Keratinocyte (primary cell): ENCODE measurements around the gene CHCHD6. TPM values are rescaled to one million over a fixed set of nuclear protein-coding genes. Genes with fewer than 3 reads are reported as not detected.

Source experiments
- DNase-seq: peaks from one replicate; pipeline ENCODE4 v3.0.0-alpha.2; 2011; ENCODE audit warnings: low read depth, missing footprints, low spot score
- FAIRE-seq: peaks from 2 replicates; lab custom pipeline; 2011; peaks lifted over from hg19 to GRCh38; lab: Jason Lieb, UNC
- H2AFZ ChIP-seq: 2 replicates; pipeline ENCODE4 v1.6.0; 2012; ENCODE audit warnings: low read length, control low read depth, inconsistent platforms; ENCODE audit not compliant: control insufficient read depth
- H3K27ac ChIP-seq: 2 replicates; pipeline ENCODE4 v1.5.1; 2011; ENCODE audit warnings: low read length; ENCODE audit not compliant: control insufficient read depth, insufficient read depth
- H3K27me3 ChIP-seq: 3 replicates; pipeline ENCODE4 v1.6.0; 2011; ENCODE audit warnings: low read length; ENCODE audit not compliant: control insufficient read depth, insufficient read depth; ENCODE audit errors: extremely low read depth
- H3K36me3 ChIP-seq, 2 experiments: 2 replicates in 1 of 2; 3 replicates in 1 of 2; pipeline ENCODE4 v1.5.1; 2011; ENCODE audit warnings: low read length in 2 of 2, mild to moderate bottlenecking in 1 of 2; ENCODE audit not compliant: control insufficient read depth in 2 of 2, insufficient read depth in 2 of 2; ENCODE audit errors: extremely low read depth in 1 of 2
- H3K4me1 ChIP-seq: 3 replicates; pipeline ENCODE4 v1.5.1; 2011; ENCODE audit warnings: low read length; ENCODE audit not compliant: control insufficient read depth, insufficient read depth; ENCODE audit errors: extremely low read depth
- H3K4me2 ChIP-seq: 3 replicates; pipeline ENCODE4 v1.6.0; 2011; ENCODE audit warnings: low read depth, low read length; ENCODE audit not compliant: control insufficient read depth, insufficient read depth; ENCODE audit errors: extremely low read depth
- H3K4me3 ChIP-seq, 3 experiments: fragments of 200-600 bp in 1 of 3; sonication (generic) in 1 of 3; 2 replicates in 2 of 3; 3 replicates in 1 of 3; pipeline ENCODE4 v1.5.1; 2011 to 2016; ENCODE audit warnings: low read length in 3 of 3, mild to moderate bottlenecking in 3 of 3, control low read depth in 2 of 3, inconsistent platforms in 1 of 3, low read depth in 1 of 3, mixed read lengths in 1 of 3, mixed run types in 1 of 3, moderate library complexity in 1 of 3; ENCODE audit not compliant: control insufficient read depth in 2 of 3, insufficient read depth in 2 of 3; ENCODE audit errors: extremely low read depth in 1 of 3
- H3K79me2 ChIP-seq: 2 replicates; pipeline ENCODE4 v1.6.0; 2012; ENCODE audit warnings: low read length; ENCODE audit not compliant: control insufficient read depth, insufficient read depth
- H3K9ac ChIP-seq: 3 replicates; pipeline ENCODE4 v1.6.0; 2011; ENCODE audit warnings: low read length; ENCODE audit not compliant: control insufficient read depth, insufficient read depth; ENCODE audit errors: extremely low read depth
- H3K9me1 ChIP-seq: 3 replicates; pipeline ENCODE4 v1.6.0; 2011; ENCODE audit warnings: low read length; ENCODE audit not compliant: control insufficient read depth, insufficient read depth; ENCODE audit errors: extremely low read depth
- H3K9me3 ChIP-seq: 2 replicates; pipeline ENCODE4 v1.5.1; 2012; ENCODE audit warnings: low read depth, low read length; ENCODE audit not compliant: control insufficient read depth
- H4K20me1 ChIP-seq: 3 replicates; pipeline ENCODE4 v1.6.0; 2011; ENCODE audit warnings: low read length; ENCODE audit not compliant: control insufficient read depth, insufficient read depth; ENCODE audit errors: extremely low read depth
- EZH2 ChIP-seq: IDR thresholded peaks from one replicate; pipeline ENCODE4 v1.6.1; 2012; ENCODE audit warnings: inconsistent platforms, mild to moderate bottlenecking, low read length, moderate library complexity
- dilution Hi-C: fragments of 300-500 bp; cut with MboI; formaldehyde crosslinking; loops from one replicate; pipeline ENCODE4 v1.7.0; 2020; ENCODE audit warnings: low sequenced_read_pairs; ENCODE audit not compliant: extremely low pct_ligation_motif_present
- polyA plus RNA-seq, 5 experiments: library from polyadenylated mRNA; depleted of rRNA in 3 of 5; stranded (reverse) in 3 of 5; stranded (forward) in 1 of 5; unstranded in 1 of 5; fragments of >200 nt; gene quantifications; 1 replicate in 1 of 5; 2 replicates in 3 of 5; 3 replicates in 1 of 5; pipeline versions ENCODE4 v1.2.1 to v1.2.3, GENCODE V29; 2011 to 2012; ENCODE audit warnings: missing spikeins in 2 of 5, low read depth in 1 of 5, low replicate concordance in 1 of 5
- TF ChIP-seq, protein P1 (sequence below), 3 experiments: IDR thresholded peaks in 1 of 3; conservative IDR thresholded peaks in 1 of 3; optimal IDR thresholded peaks in 1 of 3; 2 replicates in 2 of 3; 3 replicates in 1 of 3; pipeline versions ENCODE3 to v1.5.1; 2011; ENCODE audit warnings: low read length in 3 of 3, mild to moderate bottlenecking in 3 of 3, moderate library complexity in 2 of 3, control low read depth in 1 of 3, inconsistent platforms in 1 of 3; ENCODE audit not compliant: insufficient read depth in 2 of 3; ENCODE audit errors: extremely low read depth in 1 of 3

CHCHD6 gene
- polyA plus RNA-seq, 1 donor (not counting 4 experiments of a cell fraction or from before 2014, with no cell fraction given), result 21.7 TPM

GRCh38 chr3:127000761-127001160 lies 296.7 kb downstream of the CHCHD6 start:
- Histone ChIP-seq H2AFZ (no peak overlapping the region), H3K27ac (no peak overlapping the region), H3K79me2 (peaks cover 84% of the 10 kb centered on the region), H3K4me1 (peaks cover 24% of the 10 kb centered on the region), H3K9ac (no peak overlapping the region), H3K27me3 (no peaks in the 10 kb centered on the region), H4K20me1 (peaks cover 40% of the 10 kb centered on the region), H3K36me3 (peaks cover 16 to 25% of the 10 kb centered on the region in 2 experiments), H3K4me2 (no peak overlapping the region), H3K4me3 (no peak overlapping the region), H3K9me1 (peaks cover 4% of the 10 kb centered on the region), H3K9me3 (no peaks in the 10 kb centered on the region)
- TF ChIP-seq, protein P1, sequence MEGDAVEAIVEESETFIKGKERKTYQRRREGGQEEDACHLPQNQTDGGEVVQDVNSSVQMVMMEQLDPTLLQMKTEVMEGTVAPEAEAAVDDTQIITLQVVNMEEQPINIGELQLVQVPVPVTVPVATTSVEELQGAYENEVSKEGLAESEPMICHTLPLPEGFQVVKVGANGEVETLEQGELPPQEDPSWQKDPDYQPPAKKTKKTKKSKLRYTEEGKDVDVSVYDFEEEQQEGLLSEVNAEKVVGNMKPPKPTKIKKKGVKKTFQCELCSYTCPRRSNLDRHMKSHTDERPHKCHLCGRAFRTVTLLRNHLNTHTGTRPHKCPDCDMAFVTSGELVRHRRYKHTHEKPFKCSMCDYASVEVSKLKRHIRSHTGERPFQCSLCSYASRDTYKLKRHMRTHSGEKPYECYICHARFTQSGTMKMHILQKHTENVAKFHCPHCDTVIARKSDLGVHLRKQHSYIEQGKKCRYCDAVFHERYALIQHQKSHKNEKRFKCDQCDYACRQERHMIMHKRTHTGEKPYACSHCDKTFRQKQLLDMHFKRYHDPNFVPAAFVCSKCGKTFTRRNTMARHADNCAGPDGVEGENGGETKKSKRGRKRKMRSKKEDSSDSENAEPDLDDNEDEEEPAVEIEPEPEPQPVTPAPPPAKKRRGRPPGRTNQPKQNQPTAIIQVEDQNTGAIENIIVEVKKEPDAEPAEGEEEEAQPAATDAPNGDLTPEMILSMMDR (optimal IDR thresholded peaks at IDR 0.05 in 1 of 3, IDR thresholded peaks at IDR 0.05 in 1 of 3, conservative IDR thresholded peaks at IDR 0.05 in 1 of 3; ENCODE audit: extremely low read depth in 1 of 3, insufficient read depth in 2 of 3, low read length in 3 of 3), result no peak
- no peak for TF ChIP-seq EZH2
- dilution Hi-C loops, result no loop called here
- FAIRE-seq (no peak), DNase-seq (no peak)

GRCh38 chr3:127001486-127002194 lies 297.6 kb downstream of the CHCHD6 start:
- dilution Hi-C loops, result no loop called here
- H3K9ac ChIP-seq, result no peak overlapping the region
- H3K9me1 ChIP-seq, result peaks cover 12% of the 10 kb centered on the region
- peaks cover 19 to 28% of the 10 kb centered on the region in 2 experiments for H3K36me3 ChIP-seq
- H3K4me1 ChIP-seq, result peaks cover 24% of the 10 kb centered on the region
- no peak overlapping the region for H3K27ac ChIP-seq
- TF ChIP-seq, protein P1 (optimal IDR thresholded peaks at IDR 0.05 in 1 of 3, IDR thresholded peaks at IDR 0.05 in 1 of 3, conservative IDR thresholded peaks at IDR 0.05 in 1 of 3; ENCODE audit: extremely low read depth in 1 of 3, insufficient read depth in 2 of 3, low read length in 3 of 3), result no peak
- no peak for TF ChIP-seq EZH2
- no peak for FAIRE-seq
- DNase-seq, result no peak
- H3K27me3 ChIP-seq, result no peaks in the 10 kb centered on the region
- H3K4me2 ChIP-seq, result no peak overlapping the region
- H3K9me3 ChIP-seq, result no peaks in the 10 kb centered on the region
- H4K20me1 ChIP-seq, result peaks cover 42% of the 10 kb centered on the region
- H2AFZ ChIP-seq, result no peak overlapping the region
- H3K4me3 ChIP-seq, result no peak overlapping the region
- H3K79me2 ChIP-seq, result peaks cover 82% of the 10 kb centered on the region
